HT1080 (cell line): Measurements from ENCODE around the gene KCNC1. TPM values are rescaled to one million over a fixed set of nuclear protein-coding genes. Genes with fewer than 3 reads are reported as not detected.
A peak's percentile ranks its signal among the peaks of the same experiment; 100 is the strongest.

Experiments
- DNase-seq: peaks from one replicate; pipeline ENCODE4 v3.0.0-alpha.2; 2015; ENCODE audit warnings: low read depth
- total RNA-seq: library from RNA; depleted of rRNA; stranded (reverse); fragments of >200 nt; shearing (Covaris generic); gene quantifications from 2 replicates; pipeline ENCODE4 v1.2.3, GENCODE V29; 2014

KCNC1 gene
- total RNA-seq, 1 experiment from 2014 or later: 0.10 TPM

GRCh38 chr11:17788084-17788483 lies 53.5 kb downstream of the KCNC1 start:
- DNase-seq: no peak

- peak; percentile 18 for DNase-seq
Measured at GRCh38 chr11:17790453-17790852, 55.9 kb downstream of the KCNC1 start.

DNA sequence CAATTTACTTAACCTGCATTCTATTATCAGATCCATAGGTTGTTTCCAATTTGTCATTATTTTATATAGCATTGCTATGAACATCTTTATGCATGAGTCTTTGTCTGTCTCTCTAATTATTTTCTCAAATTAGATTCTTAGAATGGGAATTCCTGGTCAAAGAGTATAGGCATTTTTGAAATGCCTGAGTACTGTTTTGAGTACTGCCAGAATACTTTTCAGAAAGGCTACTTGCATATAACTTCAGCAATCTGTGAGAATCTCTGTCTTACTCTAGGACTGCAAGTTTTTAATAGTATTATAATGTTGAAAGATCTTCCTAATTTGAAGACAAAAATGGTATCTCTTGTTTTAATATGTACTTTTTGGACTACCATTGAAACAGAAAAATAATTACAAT lies 56.6 kb downstream of the KCNC1 start:
- DNase-seq: no peak

DNA sequence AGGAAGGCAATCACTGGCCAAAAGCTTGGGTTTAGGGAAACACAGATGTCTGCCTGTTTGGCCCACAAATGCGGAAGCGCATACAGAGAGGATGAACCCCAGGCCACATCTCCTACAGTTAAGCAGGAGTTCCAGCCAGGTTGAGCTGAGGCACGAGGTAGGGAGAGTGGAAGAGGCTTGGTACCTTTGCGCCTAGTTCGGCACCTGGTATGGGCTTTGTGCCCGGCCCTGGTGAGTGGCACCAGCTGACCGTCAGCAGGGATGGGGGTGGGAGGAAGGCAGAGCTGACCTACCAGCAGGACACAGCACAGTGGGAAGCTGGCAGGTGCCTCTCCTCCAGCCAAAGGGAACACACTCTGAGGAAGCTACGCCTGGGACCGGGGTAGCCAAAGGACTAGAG lies 57.6 kb downstream of the KCNC1 start:
- no peak for DNase-seq

DNA sequence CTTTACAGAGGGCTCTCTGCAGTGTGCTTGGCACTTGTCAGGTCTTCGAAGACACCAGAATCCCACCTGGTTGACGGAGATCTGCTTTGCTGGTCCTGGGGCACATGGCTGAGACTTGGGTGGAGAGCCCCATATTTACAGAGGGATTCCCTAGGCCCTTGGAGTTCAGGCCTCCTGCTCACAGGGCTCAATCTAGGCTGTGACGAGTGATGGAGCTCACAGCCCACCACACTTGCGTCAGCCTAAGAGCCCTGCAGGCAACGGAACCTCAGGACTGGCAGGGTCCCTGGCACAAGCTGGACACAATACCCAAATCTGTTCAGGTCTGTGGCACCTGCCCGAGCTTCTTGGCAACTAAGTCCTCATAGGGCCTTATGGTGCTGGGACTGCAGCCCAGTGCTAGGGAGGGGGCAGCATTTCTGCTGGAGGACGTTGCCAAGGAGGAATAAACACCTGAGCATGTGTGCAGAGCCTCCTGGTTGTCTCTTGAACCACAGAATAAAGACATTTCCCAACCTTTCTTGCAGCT lies 59.1 kb downstream of the KCNC1 start:
- DNase-seq: no peak

DNA sequence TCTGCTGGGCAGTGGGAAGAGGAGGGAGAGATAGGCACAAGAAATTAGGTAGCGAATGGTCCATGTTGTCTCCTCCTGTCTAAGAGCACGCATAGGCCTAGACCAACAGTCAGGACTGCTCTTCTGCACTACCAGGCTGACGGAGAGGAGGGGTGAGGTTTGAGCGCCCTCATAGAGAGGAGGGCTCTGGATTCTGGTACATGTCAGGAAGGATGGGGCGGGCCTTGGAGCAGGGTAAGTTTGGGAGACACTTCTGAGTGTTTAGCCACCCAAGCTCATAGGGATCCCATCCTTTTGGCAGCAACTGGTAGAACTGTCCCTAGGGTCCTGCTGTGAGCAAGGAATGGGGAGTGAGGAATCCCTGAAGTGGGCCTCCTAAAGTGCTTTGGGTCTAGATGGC lies 60.4 kb downstream of the KCNC1 start:
- no peak for DNase-seq

DNA sequence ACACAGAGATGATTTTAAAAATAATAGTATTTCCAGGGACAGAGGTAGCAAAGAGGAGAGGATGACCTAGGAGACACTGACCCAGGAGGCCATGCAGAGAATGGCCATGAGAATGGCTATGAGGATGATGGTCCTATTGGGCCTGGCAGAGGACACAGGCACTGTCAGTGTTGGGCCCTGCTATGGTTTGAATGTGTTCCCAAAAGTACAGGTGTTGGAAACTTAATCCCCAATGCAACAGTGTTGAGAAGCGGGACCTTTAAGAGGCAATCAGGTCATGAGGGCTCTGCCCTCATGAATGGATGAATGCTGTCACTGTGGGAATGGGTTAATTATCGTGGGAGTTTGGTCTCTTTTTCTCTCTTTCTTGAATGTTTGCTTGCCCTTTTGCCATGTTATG lies 61.6 kb downstream of the KCNC1 start:
- DNase-seq: no peak

DNA sequence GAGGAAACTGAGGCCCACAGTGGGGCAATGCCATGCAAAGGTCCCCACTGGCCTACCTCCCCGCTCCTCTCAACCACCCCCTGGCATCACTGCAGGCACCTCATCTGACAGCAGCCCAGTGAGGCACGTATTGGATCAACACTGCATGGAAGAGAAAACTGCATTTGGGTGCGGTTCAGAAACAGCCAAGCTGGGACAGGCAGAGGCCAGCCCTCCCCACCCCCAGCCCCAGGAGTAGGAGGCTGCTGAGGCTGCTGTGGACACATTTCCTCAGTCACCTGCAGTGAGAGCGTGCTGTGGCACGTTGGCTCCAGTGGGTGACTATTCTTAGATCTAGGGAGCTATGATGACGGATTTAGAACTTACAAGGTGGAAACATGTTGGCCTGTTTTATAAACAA lies 63.7 kb downstream of the KCNC1 start:
- DNase-seq: no peak

DNA sequence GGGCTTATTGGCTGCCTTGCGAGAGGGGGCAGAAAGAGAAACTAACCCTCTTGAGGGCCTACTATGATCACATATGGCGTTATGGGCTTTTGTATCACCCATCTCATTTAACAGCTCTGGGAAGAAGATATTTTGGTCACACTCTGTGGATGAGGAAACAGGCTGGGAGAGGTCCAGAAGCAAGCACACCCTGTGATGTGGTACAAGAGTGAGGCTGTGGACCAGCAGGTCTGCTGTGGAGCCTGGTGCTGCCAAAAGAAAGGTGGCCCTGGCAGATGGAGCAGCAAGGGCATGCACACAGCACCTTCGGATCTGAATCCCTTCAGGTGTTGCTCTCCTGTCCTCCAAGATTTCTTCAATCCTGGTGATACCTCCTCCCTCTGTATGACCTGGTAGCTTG lies 64.1 kb downstream of the KCNC1 start:
- DNase-seq: no peak

DNA sequence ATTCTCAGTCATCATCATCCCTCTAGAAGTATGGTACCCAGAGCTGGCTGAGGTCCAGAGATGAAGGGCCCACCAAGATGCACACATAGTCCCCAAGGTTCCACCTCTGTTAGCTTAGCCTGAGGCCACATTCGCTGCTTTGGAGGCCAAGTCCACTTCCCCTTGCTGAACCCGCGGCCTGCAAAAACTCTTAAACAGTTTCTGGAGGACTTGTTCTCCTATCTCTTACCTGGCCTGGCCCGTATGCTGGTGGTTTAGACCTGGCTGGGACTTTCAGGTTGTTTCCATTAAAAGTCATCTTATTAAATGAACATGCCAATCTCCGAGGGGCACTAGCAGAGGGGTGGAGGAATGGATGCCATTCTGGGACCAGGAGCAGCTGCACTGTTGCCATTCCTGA lies 64.6 kb downstream of the KCNC1 start:
- DNase-seq: no peak

GRCh38 chr11:17801166-17801565 lies 66.6 kb downstream of the KCNC1 start:
- DNase-seq: no peak

DNA sequence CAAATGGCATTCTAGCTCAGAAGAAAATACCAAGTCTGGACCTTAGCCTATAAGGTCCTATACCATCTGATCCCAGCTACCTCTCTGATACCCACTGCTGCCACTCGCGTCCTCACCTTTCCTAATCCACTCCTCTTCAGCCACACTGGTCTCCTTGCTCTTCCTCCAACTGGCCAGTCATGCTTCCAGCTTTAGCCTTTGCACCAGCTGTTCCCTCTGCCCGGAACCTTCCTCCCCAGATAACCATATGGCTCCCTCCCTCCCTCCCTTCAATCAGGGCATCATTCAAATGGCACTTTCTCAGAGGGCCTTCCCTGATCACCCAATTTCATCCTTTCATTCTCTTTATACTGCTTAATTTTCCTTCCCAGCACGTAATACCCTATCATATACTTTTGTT lies 67.9 kb downstream of the KCNC1 start:
- DNase-seq: no peak

GRCh38 chr11:17803754-17804334 lies 69.3 kb downstream of the KCNC1 start:
- peak; percentile 21 for DNase-seq

DNA sequence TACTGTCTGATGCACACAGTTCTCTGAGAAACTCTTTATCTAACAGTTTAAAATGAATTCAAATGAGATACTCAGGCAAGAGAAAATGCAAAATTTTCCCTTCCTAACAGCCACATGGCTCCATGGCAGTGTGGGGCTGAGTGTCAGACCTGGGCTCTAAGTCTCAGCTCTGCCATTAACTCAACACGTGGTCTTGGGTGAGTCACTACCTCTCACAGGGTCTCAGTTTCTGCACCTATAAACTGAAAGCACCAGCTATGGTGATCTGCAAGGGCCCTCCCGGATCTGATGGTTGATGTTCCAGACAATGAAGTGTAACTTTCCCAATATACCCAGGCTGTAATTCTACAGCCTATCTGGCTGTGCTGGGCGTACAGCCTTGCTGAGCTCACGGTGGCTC lies 70.5 kb downstream of the KCNC1 start:
- peak; percentile 26 for DNase-seq

DNA sequence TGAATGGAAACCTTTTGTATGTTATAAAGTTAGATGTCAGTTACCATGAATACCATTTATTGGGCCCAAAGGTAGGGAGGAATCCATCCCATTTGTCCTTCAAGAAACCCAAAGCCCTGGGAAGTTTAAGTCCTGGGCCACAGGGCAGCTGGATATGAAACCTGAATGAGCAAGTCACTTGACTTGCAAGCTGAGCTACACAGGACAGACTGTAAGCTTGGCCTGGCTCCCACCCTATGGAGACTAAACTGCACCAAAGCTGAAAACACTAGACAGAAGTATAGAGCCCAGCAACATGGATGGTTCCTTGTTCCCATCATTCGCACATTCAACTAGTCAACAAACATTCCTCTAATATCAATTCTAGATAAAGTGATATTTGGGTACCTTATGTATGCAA lies 71.3 kb downstream of the KCNC1 start:
- DNase-seq: no peak

DNA sequence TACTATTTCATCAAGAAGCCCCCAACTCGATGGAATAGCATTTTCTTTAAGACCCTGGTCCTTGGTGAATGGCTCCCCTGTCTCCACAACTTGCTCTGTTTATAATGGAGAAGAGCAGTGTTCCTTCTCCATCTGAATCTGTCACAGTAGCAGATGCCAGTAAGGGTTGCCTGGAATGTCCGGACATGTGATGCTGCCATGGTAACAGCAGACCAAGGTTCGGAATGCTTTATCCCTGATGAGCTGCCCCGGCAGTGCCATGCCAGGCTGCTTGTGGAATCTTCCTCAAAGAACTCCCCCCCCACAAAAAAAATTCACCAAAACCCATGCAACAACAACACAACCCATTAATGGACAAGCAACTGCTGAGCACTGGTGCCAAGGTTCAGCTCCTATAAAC lies 72.5 kb downstream of the KCNC1 start:
- peak; percentile 8 for DNase-seq

- DNase-seq: no peak
Measured at GRCh38 chr11:17810041-17810440, 75.5 kb downstream of the KCNC1 start.

GRCh38 chr11:17810746-17811145 lies 76.2 kb downstream of the KCNC1 start:
- DNase-seq: peak; percentile 29

DNA sequence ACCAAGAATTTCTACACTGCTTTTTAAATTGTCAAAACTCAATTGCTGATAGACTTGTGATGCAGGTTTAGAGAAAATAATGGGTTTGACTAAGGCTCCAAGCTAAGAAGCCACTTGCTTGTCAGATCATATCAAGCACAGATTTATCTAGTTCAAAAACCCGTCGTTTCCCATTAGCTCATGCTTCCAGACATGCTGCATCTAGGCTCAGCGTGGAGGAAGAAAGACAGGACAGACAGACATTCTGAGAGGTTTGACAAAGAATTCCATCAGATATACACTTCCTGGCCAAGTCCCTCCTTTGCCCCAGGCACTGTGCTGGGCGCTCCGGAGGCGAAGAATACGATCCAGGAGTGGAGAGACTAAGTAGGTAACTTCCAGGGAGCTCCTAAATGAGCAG lies 76.8 kb downstream of the KCNC1 start:
- no peak for DNase-seq

DNA sequence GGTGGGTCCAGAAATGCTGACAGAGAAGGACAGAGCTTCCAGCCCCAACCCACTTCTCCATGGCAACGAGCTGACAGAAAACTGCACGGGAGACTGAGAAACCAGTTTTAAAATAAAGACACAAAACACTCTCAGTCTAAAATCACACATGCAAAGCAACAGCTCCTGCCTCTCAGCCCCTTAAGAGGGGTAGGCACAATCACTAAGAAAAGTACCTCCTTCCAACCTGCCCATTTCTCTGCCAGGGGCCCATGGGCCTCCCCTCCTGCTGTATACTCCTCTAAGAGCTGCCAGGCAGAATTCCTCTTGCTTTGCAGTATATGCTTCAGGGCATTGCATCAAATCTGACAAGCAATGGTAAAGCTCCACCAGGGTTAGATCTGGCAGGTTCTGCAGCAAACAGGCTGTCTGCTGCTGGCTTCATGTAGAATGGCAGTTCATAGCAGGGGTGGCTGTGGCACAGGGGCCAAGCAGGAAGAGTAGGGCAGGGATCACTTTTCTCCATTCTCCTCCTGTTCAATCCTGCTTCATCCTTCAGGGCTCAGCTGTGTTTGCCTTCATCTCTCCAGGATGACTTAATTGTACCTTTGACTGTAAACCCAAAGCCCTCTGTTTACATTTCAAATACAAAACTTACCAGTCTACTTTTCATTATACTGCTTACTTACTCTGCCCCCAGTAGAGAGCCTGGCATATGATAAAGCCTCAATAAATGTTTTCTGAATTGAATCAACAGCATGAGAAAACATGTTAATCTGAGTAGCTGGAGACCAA lies 77.7 kb downstream of the KCNC1 start:
- DNase-seq: no peak

DNA sequence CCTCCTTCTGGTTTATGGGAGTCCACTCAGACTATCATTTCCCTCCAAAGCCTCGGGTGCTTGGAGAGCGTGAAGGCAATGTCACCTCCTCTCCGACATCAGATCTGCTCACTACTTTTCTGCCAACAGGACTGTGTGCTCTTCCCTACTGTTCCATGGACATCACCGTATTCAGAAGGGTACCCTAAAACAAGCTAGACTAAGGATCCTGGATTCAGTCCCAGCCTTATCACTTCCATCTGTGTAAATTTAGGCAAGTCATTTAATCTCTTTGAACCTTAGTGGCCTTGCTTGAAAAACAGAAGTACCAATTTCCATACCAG lies 78.2 kb downstream of the KCNC1 start:
- no peak for DNase-seq

DNA sequence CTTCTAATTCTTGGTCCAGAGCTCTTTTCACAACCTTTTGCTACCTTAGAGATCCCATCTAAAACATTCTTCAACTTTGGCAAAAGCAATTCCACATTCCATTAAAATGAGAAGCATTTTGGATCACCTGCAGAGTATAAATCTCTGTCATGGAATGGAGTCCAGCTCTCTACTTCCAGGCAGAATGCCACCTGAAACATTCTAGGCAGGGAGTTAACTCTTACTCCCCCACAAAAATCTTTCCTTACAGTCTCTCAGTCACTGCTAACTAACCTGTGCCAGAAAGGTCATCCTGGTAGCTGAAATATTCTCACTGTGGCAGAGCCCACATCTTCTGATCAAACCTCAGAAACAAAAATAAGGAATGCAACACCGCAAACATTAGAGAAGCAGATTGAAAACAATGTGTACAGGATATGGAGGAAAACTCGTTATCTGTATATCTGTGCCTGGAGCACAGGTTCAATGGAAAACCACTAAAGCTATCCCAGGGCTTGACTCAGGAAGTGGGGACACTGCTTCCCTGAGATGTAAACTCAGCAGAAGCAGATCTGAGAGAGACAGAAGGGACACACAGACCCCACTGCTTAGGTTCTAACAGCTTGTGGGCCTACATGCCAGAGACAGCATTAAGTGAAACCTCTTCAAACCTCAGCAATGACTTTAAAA lies 78.9 kb downstream of the KCNC1 start:
- no peak for DNase-seq

DNA sequence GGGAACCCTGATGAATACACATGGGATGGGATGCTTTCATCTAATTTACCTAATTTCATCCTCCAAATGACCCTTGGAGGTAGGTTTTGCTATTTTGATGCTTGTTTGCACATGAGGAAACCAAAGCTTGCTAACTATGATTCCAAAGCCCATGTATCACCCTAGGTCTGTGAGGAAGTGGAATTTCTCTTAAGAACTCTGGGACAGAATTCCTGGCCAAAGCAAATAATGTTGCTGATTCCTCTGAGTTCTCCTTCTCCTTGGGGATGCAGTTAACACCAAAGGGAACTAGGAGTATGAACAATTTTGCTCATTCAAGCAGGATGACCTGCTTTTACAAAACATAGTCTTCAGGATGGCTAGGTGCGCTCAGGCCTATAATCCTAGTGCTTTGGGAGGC lies 80.0 kb downstream of the KCNC1 start:
- no peak for DNase-seq
